ENCODE data around the gene LDLRAD4.

The LDLRAD4 gene

GRCh38 chr18:13218368-13218991 lies at the start of gene LDLRAD4:
LDLRAD4 (plus strand) TSS chr18:13218760.
- no peak for DNase-seq

GRCh38 chr18:13173578-13174145 lies 44.9 kb upstream of the LDLRAD4 start:
- DNase-seq: no peak

- no peak for DNase-seq
Measured at GRCh38 chr18:13175266-13175665, 43.3 kb upstream of the LDLRAD4 start.

GRCh38 chr18:13175754-13176210 lies 42.8 kb upstream of the LDLRAD4 start:
- DNase-seq: no peak

- no peak for DNase-seq
Measured at GRCh38 chr18:13176847-13177246, 41.7 kb upstream of the LDLRAD4 start.

GRCh38 chr18:13178197-13178596 lies 40.4 kb upstream of the LDLRAD4 start:
- no peak for DNase-seq

GRCh38 chr18:13178976-13179375 lies 39.6 kb upstream of the LDLRAD4 start:
- DNase-seq: no peak

GRCh38 chr18:13179566-13180113 lies 38.9 kb upstream of the LDLRAD4 start:
- no peak for DNase-seq

GRCh38 chr18:13180614-13181375 lies 37.8 kb upstream of the LDLRAD4 start:
- DNase-seq: no peak

- DNase-seq: no peak
Measured at GRCh38 chr18:13181765-13182164, 36.8 kb upstream of the LDLRAD4 start.

GRCh38 chr18:13183359-13183758 lies 35.2 kb upstream of the LDLRAD4 start:
- DNase-seq: no peak

- no peak for DNase-seq
Measured at GRCh38 chr18:13183790-13184189, 34.8 kb upstream of the LDLRAD4 start.

GRCh38 chr18:13184396-13184795 lies 34.2 kb upstream of the LDLRAD4 start:
- DNase-seq: no peak

GRCh38 chr18:13185675-13186198 lies 32.8 kb upstream of the LDLRAD4 start:
- DNase-seq: no peak

GRCh38 chr18:13186687-13187086 lies 31.9 kb upstream of the LDLRAD4 start:
- DNase-seq: no peak

GRCh38 chr18:13187498-13187897 lies 31.1 kb upstream of the LDLRAD4 start:
- no peak for DNase-seq

- DNase-seq: no peak
Measured at GRCh38 chr18:13191031-13191430, 27.5 kb upstream of the LDLRAD4 start.

GRCh38 chr18:13191779-13192178 lies 26.8 kb upstream of the LDLRAD4 start:
- DNase-seq: no peak

- DNase-seq: no peak
Measured at GRCh38 chr18:13192970-13193369, 25.6 kb upstream of the LDLRAD4 start.

GRCh38 chr18:13194239-13194638 lies 24.3 kb upstream of the LDLRAD4 start:
- DNase-seq: no peak

- DNase-seq: no peak
Measured at GRCh38 chr18:13198701-13199100, 19.9 kb upstream of the LDLRAD4 start.

GRCh38 chr18:13199169-13199568 lies 19.4 kb upstream of the LDLRAD4 start:
- DNase-seq: no peak

- no peak for DNase-seq
Measured at GRCh38 chr18:13201292-13201691, 17.3 kb upstream of the LDLRAD4 start.

- DNase-seq: no peak
Measured at GRCh38 chr18:13202571-13202970, 16.0 kb upstream of the LDLRAD4 start.
